ENCODE measurements around the gene SIK3. TPM values are rescaled to one million over a fixed set of nuclear protein-coding genes. Genes with fewer than 3 reads are reported as not detected.

The SIK3 gene
- total and polyA plus RNA-seq, 2 donors (not counting 3 experiments of a cell fraction or from before 2014, with no cell fraction given) = 10.3 to 21.3 TPM

DNA sequence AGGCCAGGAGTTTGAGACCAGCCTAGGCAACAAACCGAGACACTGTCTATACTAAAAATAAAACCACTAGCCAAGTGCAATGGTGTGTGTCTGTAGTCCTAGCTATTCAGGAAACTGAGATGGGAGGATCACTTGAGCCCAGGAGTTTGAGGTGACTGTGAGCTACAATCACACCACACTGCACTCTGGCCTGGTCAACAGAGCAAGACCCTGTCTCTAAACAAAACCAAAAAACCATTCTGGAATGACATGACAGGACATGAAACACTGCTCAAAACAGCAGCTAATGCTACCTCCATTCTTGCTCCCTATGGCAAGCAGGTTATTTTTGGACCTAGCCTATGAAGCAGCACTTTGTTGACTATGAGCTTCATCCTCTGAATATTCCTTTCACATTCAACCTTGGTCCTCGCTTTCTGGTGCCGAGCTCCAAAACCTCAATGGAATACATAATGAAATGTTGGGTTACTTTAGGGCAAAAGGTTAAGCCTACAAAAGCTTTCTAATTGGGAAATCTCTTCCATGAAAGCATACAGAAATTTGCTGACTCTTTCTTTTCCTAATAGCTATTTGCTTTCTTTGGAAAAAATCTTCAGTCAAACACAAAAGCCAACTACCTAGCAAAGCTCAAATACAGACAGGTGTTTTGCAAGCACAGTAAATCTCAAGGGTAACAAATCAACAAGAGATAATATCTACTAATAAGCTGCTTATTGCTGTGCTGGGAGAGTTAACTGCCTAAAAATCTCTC is 21.1 kb downstream of the SIK3 start:
- H3K79me2 ChIP-seq (ENCODE audit: control insufficient read depth, insufficient read depth, low read length) = peaks cover 5% of the 10 kb centered on the region

More for the DNA sequence above, 21.1 kb downstream of the SIK3 start:
- Histone ChIP-seq H3K4me1 (ENCODE audit: control insufficient read depth, extremely low read depth, insufficient read depth, low read length) (peaks cover 10% of the 10 kb centered on the region), H3K4me3 (replicated peaks in 1 of 3; ENCODE audit: insufficient read depth in 1 of 3, low read depth in 1 of 3, low read length in 3 of 3) (no peak overlapping the region), H3K9me3 (replicated peaks; ENCODE audit: control insufficient read depth, insufficient read depth, low read length) (no peaks in the 10 kb centered on the region), H3K27me3 (ENCODE audit: control insufficient read depth in 2 of 2, insufficient read depth in 2 of 2, low read length in 2 of 2) (no peaks in the 10 kb centered on the region), H3K27ac (ENCODE audit: insufficient read depth, low read depth, low read length) (no peak overlapping the region), H4K20me1 (replicated peaks; ENCODE audit: control insufficient read depth, extremely low read depth, insufficient read depth, low read length) (peaks cover 4% of the 10 kb centered on the region), H3K9ac (replicated peaks; ENCODE audit: extremely low read depth, insufficient read depth, low read length) (no peak overlapping the region), H2AFZ (ENCODE audit: low read depth, low read length) (no peak overlapping the region), H3K36me3 (ENCODE audit: control insufficient read depth in 2 of 2, extremely low read depth in 1 of 2, insufficient read depth in 2 of 2, low read length in 2 of 2) (no peaks in the 10 kb centered on the region), H3K4me2 (ENCODE audit: insufficient read depth, low read length) (no peak overlapping the region), H3K9me1 (replicated peaks; ENCODE audit: control insufficient read depth, extremely low read depth, insufficient read depth, low read length) (no peaks in the 10 kb centered on the region)
- dilution Hi-C loops (cut with MboI; ENCODE audit: extremely low pct_ligation_motif_present, low sequenced_read_pairs) = no loop called here
- intact Hi-C loops (cut with micrococcal nuclease) = no loop called here
- FAIRE-seq = no peak
- no peak for DNase-seq (ENCODE audit: low read depth, low spot score)
- ChIA-PET CTCF (interaction anchor here (0.6 to 1.3 kb wide), 10 partner anchors 11 to 143 kb away, joined by 3 to 5 read pairs (median 3); no protein-coding TSS in a partner anchor), POLR2A (no interaction called here)
- TF ChIP-seq POLR2A (IDR thresholded peaks at IDR 0.05; ENCODE audit: low read depth, low read length) (no peak), POLR2AphosphoS5 (IDR thresholded peaks at IDR 0.05; ENCODE audit: insufficient read depth, low read depth, low read length) (no peak), FOS (IDR thresholded peaks at IDR 0.05; ENCODE audit: borderline replicate concordance, insufficient read depth, low read length) (no peak), EZH2 (IDR thresholded peaks at IDR 0.05; ENCODE audit: borderline replicate concordance, low read depth, low read length, severe bottlenecking) (no peak), JUN (IDR thresholded peaks at IDR 0.05; ENCODE audit: borderline replicate concordance, insufficient read depth, insufficient read length, low read depth) (no peak), GATA2 (IDR thresholded peaks at IDR 0.05; ENCODE audit: insufficient read depth, insufficient read length, low read depth, low read length) (no peak), MYC (IDR thresholded peaks at IDR 0.05; ENCODE audit: low read depth, low read length) (no peak)
- TF ChIP-seq, protein P1, sequence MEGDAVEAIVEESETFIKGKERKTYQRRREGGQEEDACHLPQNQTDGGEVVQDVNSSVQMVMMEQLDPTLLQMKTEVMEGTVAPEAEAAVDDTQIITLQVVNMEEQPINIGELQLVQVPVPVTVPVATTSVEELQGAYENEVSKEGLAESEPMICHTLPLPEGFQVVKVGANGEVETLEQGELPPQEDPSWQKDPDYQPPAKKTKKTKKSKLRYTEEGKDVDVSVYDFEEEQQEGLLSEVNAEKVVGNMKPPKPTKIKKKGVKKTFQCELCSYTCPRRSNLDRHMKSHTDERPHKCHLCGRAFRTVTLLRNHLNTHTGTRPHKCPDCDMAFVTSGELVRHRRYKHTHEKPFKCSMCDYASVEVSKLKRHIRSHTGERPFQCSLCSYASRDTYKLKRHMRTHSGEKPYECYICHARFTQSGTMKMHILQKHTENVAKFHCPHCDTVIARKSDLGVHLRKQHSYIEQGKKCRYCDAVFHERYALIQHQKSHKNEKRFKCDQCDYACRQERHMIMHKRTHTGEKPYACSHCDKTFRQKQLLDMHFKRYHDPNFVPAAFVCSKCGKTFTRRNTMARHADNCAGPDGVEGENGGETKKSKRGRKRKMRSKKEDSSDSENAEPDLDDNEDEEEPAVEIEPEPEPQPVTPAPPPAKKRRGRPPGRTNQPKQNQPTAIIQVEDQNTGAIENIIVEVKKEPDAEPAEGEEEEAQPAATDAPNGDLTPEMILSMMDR (IDR thresholded peaks at IDR 0.05; ENCODE audit: extremely low read depth in 1 of 2, insufficient read depth in 1 of 2, low read depth in 1 of 2, low read length in 2 of 2) = no peak
- TF ChIP-seq, protein P2, sequence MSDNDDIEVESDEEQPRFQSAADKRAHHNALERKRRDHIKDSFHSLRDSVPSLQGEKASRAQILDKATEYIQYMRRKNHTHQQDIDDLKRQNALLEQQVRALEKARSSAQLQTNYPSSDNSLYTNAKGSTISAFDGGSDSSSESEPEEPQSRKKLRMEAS (IDR thresholded peaks at IDR 0.05; ENCODE audit: insufficient read depth, insufficient read length) = no peak
- BruUV-seq (replicated peaks) = no TSS peak

All from endothelial cell of umbilical vein (primary cell).